GM18951 (cell line): Measurements from ENCODE around the gene BCAS4.

Experiments used
- POLR2A ChIP-seq: IDR thresholded peaks from 4 replicates; pipeline ENCODE4 v1.6.1; 2011; ENCODE audit warnings: mild to moderate bottlenecking; ENCODE audit not compliant: insufficient read length, insufficient read depth; ENCODE audit errors: extremely low read depth
- in situ Hi-C: fragments of 300-500 bp; cut with MboI; formaldehyde crosslinking; loops from one replicate; pipeline ENCODE4 v1.12.0; 2022; ENCODE audit warnings: low sequenced_read_pairs, mixed read lengths, inconsistent platforms; ENCODE audit not compliant: unreplicated experiment

BCAS4 gene

DNA sequence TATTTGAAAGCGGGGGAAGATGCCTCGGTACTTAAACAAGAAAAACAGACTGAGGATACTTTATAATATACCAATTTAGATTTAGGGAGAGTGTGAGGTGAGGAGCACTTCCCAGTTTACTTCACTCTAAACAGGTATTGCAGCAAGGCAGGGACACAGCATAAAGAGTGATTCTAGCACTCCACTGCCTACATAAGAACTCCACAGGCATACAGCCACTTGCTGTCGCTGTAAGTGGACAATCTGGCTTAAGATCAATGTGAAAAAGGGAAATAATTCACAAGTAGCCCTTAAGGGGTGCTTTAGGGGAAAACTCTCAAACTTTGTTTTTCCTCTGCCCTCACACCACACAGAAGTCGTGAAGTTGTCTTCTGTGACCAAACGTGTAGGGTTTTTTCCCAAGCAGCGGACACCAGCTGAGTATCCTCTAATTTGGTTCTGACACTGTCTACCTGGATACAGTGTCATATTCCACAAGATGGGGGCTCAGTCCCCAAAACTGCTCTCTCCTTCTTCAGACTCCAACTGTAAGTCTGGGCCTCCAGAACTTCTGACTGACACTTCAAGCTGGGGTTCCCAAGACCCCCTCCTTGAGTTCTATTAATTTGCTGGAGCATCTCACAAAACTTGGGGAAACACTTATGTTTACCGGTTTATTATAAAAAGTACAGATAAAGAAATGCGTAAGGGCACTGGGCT lies 127.1 kb downstream of the BCAS4 start:
- in situ Hi-C loops: loop anchor here (10.0 kb wide), 1 partner anchor 107 kb away; no protein-coding TSS in a partner anchor
- TF ChIP-seq POLR2A: no peak

DNA sequence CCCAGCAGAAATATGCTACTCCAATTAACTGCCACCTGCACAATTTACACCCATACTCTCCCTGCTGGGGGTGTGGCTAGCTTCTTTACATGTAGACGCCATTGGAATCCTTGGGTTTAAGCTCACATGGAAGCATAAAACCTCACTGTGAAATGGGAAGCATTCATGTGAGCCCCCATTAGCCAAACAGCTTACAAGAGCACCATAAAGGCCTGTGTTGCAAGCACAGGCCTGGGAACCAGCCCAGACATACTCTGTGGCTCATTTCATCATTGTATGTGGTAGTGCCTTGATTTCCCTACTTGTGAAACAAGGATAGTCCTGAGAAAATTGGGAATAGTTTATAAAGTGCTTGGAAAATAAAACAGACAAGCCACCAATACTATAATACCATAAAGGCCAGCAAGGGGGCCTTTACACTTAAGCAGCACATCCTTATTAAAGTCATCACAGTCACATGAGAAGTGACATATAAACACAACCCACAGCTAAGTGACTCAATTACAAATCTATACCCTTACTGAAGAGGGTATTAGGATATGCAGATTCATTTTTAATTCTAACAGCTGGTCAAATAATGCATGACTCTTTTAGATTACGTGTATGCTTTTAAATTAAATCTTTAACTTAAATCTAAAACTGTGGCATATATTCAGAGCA lies 129.5 kb downstream of the BCAS4 start:
- no peak for TF ChIP-seq POLR2A
- in situ Hi-C loops: loop anchor here (10.0 kb wide), 1 partner anchor 110 kb away; no protein-coding TSS in a partner anchor

DNA sequence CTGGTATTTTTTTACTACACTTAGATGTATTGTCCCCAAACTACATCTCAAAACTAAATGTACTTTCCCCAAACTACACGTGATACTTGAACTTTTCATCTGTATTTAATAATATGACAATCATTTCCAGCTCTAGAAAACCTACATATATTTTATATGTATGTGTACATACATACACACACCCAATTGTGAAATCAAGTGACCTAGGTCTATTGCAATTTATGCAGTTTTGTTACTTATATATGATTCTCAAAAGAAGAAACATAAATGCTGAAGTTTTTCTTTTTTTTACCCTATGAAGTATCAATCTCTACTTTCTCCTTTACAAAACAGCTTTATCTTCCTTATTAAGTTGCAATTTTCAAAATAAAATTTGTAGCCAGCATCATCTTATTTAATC lies 131.7 kb downstream of the BCAS4 start:
- TF ChIP-seq POLR2A: no peak
- in situ Hi-C loops: loop anchor here (10.0 kb wide), 1 partner anchor 112 kb away; no protein-coding TSS in a partner anchor
